CMK (cell line): ENCODE measurements around the gene GNAT3.

Source experiments
- DNase-seq: peaks from one replicate; pipeline ENCODE4 v3.0.0-alpha.2; 2010; ENCODE audit warnings: low read depth

GNAT3 gene

GRCh38 chr7:80511964-80512363 lies at the start of gene GNAT3:
TSS of gene GNAT3 (minus strand) at chr7:80512064. CDS start at chr7:80511926, 138 bp downstream.
- DNase-seq, result no peak

GRCh38 chr7:80558116-80558515 lies 46.3 kb upstream of the GNAT3 start:
- no peak for DNase-seq

GRCh38 chr7:80552031-80552694 lies 40.3 kb upstream of the GNAT3 start:
- no peak for DNase-seq

- no peak for DNase-seq
These were observed 38.1 kb upstream of the GNAT3 start for GRCh38 chr7:80550005-80550404.

- DNase-seq, result no peak
These were observed 37.1 kb upstream of the GNAT3 start for GRCh38 chr7:80548840-80549530.

GRCh38 chr7:80542398-80542797 lies 30.5 kb upstream of the GNAT3 start:
- DNase-seq, result no peak

GRCh38 chr7:80540836-80541235 lies 29.0 kb upstream of the GNAT3 start:
- no peak for DNase-seq

- no peak for DNase-seq
These were observed 25.2 kb upstream of the GNAT3 start for GRCh38 chr7:80537091-80537490.

GRCh38 chr7:80536426-80536825 lies 24.6 kb upstream of the GNAT3 start:
- no peak for DNase-seq

GRCh38 chr7:80533287-80533686 lies 21.4 kb upstream of the GNAT3 start:
- no peak for DNase-seq

- DNase-seq, result no peak
These were observed 20.3 kb upstream of the GNAT3 start for GRCh38 chr7:80532153-80532552.

GRCh38 chr7:80530136-80530535 lies 18.3 kb upstream of the GNAT3 start:
- DNase-seq, result no peak

- DNase-seq, result no peak
These were observed 17.5 kb upstream of the GNAT3 start for GRCh38 chr7:80529362-80529761.

- DNase-seq, result no peak
These were observed 16.8 kb upstream of the GNAT3 start for GRCh38 chr7:80528689-80529088.

- no peak for DNase-seq
These were observed 14.6 kb upstream of the GNAT3 start for GRCh38 chr7:80526472-80526871.

GRCh38 chr7:80524693-80525092 lies 12.8 kb upstream of the GNAT3 start:
- no peak for DNase-seq

GRCh38 chr7:80521809-80522208 lies 9.9 kb upstream of the GNAT3 start:
- DNase-seq, result no peak

GRCh38 chr7:80520199-80520598 lies 8.3 kb upstream of the GNAT3 start:
- DNase-seq, result no peak

- DNase-seq, result no peak
These were observed 5.5 kb upstream of the GNAT3 start for GRCh38 chr7:80517282-80517747.

GRCh38 chr7:80515298-80515697 lies 3.4 kb upstream of the GNAT3 start:
- no peak for DNase-seq

GRCh38 chr7:80510021-80510420 lies 1.8 kb downstream of the GNAT3 start:
- DNase-seq, result no peak

GRCh38 chr7:80508440-80508839 lies 3.4 kb downstream of the GNAT3 start:
- DNase-seq, result no peak

GRCh38 chr7:80505900-80506500 lies 5.9 kb downstream of the GNAT3 start:
- DNase-seq, result no peak
